ENCODE measurements around the gene SLFNL1.

SLFNL1 gene

DNA sequence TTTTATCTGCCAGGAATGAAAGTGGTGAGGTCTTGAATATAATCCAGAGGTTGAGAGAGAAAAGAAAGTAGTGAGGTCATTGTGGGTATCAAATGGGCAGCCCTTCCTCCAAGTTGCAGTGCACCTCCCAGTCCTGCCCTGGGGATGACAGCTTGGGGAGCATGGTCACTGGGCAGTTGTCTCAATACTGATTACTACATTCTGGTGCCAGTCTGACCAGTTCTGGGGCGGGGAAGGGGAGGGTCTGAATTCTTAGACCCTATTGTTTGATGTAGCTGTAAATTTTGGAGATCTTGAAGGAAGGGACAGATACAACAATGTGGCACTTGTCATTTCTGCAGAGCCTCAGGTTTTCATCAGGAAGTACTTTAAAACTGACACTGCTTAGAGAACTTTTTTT, 11.2 kb downstream of the SLFNL1 start:
- Histone ChIP-seq H3K9me3 (ENCODE audit: control insufficient read depth, low read length) (no peaks in the 10 kb centered on the region), H3K4me1 (ENCODE audit: control insufficient read depth, insufficient read depth, low read length) (no peaks in the 10 kb centered on the region), H3K27me3 (ENCODE audit: control insufficient read depth, insufficient read depth, low read length, poor library complexity, severe bottlenecking) (no peaks in the 10 kb centered on the region), H3K36me3 (ENCODE audit: control insufficient read depth, insufficient read depth, low read length) (peaks cover 63% of the 10 kb centered on the region), H3K27ac (ENCODE audit: insufficient read depth, low read depth, low read length, poor library complexity, severe bottlenecking) (no peak overlapping the region), H3K4me3 (ENCODE audit: insufficient read depth, low read depth, low read length) (no peak overlapping the region)
- WGBS, 2 experiments: 94 to 98% methylated on average over 1 of the region's 1 CpG

GRCh38 chr1:41009466-41009865, 12.1 kb downstream of the SLFNL1 start:
- H3K4me3 ChIP-seq (ENCODE audit: insufficient read depth, low read depth, low read length): no peak overlapping the region
- no peak overlapping the region for H3K27ac ChIP-seq (ENCODE audit: insufficient read depth, low read depth, low read length, poor library complexity, severe bottlenecking)
- peaks cover 66% of the 10 kb centered on the region for H3K36me3 ChIP-seq (ENCODE audit: control insufficient read depth, insufficient read depth, low read length)
- H3K27me3 ChIP-seq (ENCODE audit: control insufficient read depth, insufficient read depth, low read length, poor library complexity, severe bottlenecking): no peaks in the 10 kb centered on the region
- 95% methylated on average over 8 of the region's 8 CpGs for WGBS, 2 experiments
- no peaks in the 10 kb centered on the region for H3K4me1 ChIP-seq (ENCODE audit: control insufficient read depth, insufficient read depth, low read length)
- H3K9me3 ChIP-seq (ENCODE audit: control insufficient read depth, low read length): no peaks in the 10 kb centered on the region

DNA sequence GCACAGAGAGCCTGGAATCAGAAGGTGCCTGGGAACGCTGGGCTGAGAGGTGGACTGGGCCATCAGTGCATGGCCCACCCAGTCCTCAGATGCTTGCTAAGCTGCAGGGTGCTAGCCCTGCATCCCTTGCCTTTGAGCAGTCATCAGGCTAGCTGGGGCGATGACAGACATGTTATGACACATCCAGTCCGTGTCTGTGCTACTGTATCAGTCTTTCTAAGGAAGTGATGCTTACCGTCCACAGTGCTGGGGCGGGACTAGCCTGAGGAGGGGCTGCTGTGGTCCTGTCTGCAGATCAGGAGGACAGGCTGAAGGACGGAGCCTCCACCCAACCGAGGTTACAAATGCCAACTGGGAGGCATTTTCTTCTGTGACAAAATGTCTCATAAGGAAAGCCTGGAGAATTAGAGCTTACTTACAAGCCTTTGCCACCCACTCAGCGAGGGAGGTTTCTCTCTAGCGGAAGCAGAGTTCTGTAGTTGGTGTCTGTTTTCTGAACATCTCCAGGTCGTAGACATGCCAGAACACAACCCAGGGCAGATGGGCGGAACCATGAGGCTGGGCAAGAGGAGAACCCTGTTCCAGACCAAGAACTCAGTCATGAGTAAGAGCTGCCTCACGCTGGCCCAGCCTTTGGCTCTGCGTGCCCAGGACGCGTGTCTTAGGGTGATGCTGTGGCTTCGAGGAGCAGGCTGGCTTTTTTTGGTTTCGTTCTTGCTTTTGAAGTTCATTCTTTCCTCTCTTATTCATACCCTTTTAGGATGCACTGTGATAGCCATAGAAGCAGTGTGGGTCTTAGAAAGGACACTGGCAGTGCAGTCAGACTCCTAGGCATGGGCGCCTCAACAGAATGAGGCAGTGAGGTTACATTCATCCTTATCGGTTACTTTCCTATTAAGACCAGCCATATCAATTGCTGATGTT, 14.3 kb downstream of the SLFNL1 start:
- Histone ChIP-seq H3K9me3 (ENCODE audit: control insufficient read depth, low read length) (no peaks in the 10 kb centered on the region), H3K27me3 (ENCODE audit: control insufficient read depth, insufficient read depth, low read length, poor library complexity, severe bottlenecking) (no peaks in the 10 kb centered on the region), H3K27ac (ENCODE audit: insufficient read depth, low read depth, low read length, poor library complexity, severe bottlenecking) (no peak overlapping the region), H3K4me1 (ENCODE audit: control insufficient read depth, insufficient read depth, low read length) (no peaks in the 10 kb centered on the region), H3K36me3 (ENCODE audit: control insufficient read depth, insufficient read depth, low read length) (peaks cover 70% of the 10 kb centered on the region), H3K4me3 (ENCODE audit: insufficient read depth, low read depth, low read length) (no peak overlapping the region)
- 95 to 97% methylated on average over 19 of the region's 19 CpGs for WGBS, 2 experiments

GRCh38 chr1:41005876-41006275, 15.6 kb downstream of the SLFNL1 start:
- Histone ChIP-seq H3K9me3 (ENCODE audit: control insufficient read depth, low read length) (no peaks in the 10 kb centered on the region), H3K27ac (ENCODE audit: insufficient read depth, low read depth, low read length, poor library complexity, severe bottlenecking) (no peak overlapping the region), H3K36me3 (ENCODE audit: control insufficient read depth, insufficient read depth, low read length) (peaks cover 70% of the 10 kb centered on the region), H3K4me3 (ENCODE audit: insufficient read depth, low read depth, low read length) (no peak overlapping the region), H3K27me3 (ENCODE audit: control insufficient read depth, insufficient read depth, low read length, poor library complexity, severe bottlenecking) (no peaks in the 10 kb centered on the region), H3K4me1 (ENCODE audit: control insufficient read depth, insufficient read depth, low read length) (no peaks in the 10 kb centered on the region)
- 94 to 95% methylated on average over 5 of the region's 5 CpGs for WGBS, 2 experiments

GRCh38 chr1:41003640-41004220, 17.8 kb downstream of the SLFNL1 start:
- WGBS, 2 experiments: 91 to 92% methylated on average over 11 of the region's 11 CpGs
- H3K9me3 ChIP-seq (ENCODE audit: control insufficient read depth, low read length): no peaks in the 10 kb centered on the region
- no peaks in the 10 kb centered on the region for H3K4me1 ChIP-seq (ENCODE audit: control insufficient read depth, insufficient read depth, low read length)
- H3K27me3 ChIP-seq (ENCODE audit: control insufficient read depth, insufficient read depth, low read length, poor library complexity, severe bottlenecking): no peaks in the 10 kb centered on the region
- H3K4me3 ChIP-seq (ENCODE audit: insufficient read depth, low read depth, low read length): no peak overlapping the region
- H3K36me3 ChIP-seq (ENCODE audit: control insufficient read depth, insufficient read depth, low read length): peaks cover 62% of the 10 kb centered on the region
- no peak overlapping the region for H3K27ac ChIP-seq (ENCODE audit: insufficient read depth, low read depth, low read length, poor library complexity, severe bottlenecking)

DNA sequence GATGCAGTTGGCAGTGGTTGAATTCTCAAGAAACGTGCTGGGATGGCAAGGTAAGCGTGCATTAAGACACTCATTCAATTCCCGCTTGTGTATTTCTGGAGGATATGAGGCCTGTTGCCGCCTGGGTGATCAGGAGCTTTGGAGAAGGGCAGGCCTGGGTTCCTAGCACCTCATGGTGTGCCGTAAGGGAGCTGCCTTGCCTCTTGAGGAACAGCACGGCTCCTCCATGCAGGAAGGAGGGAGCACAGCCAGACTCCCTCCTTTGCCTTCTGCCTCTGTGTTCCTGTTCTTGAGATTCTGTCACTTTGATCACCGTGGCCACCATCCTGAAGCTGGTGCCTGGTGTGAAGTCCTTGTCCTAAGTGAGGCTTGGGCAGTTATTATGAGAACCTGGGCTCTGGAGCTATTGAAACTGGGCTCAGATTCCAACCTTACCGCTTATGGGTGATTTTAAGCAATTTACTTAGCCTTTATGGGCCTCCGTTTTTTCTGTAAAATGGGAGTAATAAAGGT, 18.3 kb downstream of the SLFNL1 start:
- Histone ChIP-seq H3K27ac (ENCODE audit: insufficient read depth, low read depth, low read length, poor library complexity, severe bottlenecking) (no peak overlapping the region), H3K36me3 (ENCODE audit: control insufficient read depth, insufficient read depth, low read length) (peaks cover 62% of the 10 kb centered on the region), H3K9me3 (ENCODE audit: control insufficient read depth, low read length) (no peaks in the 10 kb centered on the region), H3K4me3 (ENCODE audit: insufficient read depth, low read depth, low read length) (no peak overlapping the region), H3K27me3 (ENCODE audit: control insufficient read depth, insufficient read depth, low read length, poor library complexity, severe bottlenecking) (no peaks in the 10 kb centered on the region), H3K4me1 (ENCODE audit: control insufficient read depth, insufficient read depth, low read length) (no peaks in the 10 kb centered on the region)
- 93 to 96% methylated on average over 9 of the region's 9 CpGs for WGBS, 2 experiments

DNA sequence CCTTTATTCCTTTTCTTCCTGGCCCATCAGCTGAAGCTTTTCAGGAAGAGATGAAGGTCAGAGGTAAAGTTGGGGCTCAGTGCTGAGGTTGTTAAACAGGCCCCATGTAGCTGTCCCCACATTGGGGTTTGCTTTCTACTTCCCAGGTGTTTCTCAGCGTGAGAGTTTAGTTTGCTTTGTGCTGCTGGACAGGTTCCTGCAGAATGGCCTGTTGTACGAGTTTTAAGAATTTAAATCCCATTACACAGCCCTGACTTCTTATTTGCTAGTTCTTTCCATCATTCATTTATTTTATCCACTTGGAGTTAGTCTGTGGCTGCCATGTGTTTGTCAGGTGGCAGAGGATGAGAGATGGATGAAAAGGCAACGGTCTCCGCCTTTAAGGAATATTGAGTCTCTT, 22.9 kb downstream of the SLFNL1 start:
- Histone ChIP-seq H3K36me3 (ENCODE audit: control insufficient read depth, insufficient read depth, low read length) (peaks cover 56% of the 10 kb centered on the region), H3K27me3 (ENCODE audit: control insufficient read depth, insufficient read depth, low read length, poor library complexity, severe bottlenecking) (no peaks in the 10 kb centered on the region)

DNA sequence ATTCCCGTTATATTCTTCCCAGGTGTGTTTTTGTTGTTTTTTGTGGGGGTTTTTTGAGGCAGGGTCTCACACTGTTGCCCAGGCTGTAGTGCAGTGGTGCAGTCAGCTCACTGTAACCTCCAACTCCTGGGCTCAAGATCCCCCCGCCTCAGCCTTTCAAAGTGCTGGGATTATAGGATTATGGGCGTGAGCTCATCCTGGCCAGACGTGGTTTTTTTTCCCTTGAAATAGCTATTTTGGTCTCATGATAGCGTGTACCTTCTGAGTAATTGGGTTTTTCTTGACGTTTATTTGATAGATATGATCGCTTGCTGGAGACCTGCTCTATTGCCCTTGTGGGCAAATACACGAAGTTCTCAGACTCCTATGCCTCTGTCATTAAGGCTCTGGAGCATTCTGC, 24.4 kb downstream of the SLFNL1 start:
- H3K27me3 ChIP-seq (ENCODE audit: control insufficient read depth, insufficient read depth, low read length, poor library complexity, severe bottlenecking): no peaks in the 10 kb centered on the region
- peaks cover 62% of the 10 kb centered on the region for H3K36me3 ChIP-seq (ENCODE audit: control insufficient read depth, insufficient read depth, low read length)
- no peak overlapping the region for H3K4me3 ChIP-seq (ENCODE audit: insufficient read depth, low read depth, low read length)
- H3K27ac ChIP-seq (ENCODE audit: insufficient read depth, low read depth, low read length, poor library complexity, severe bottlenecking): no peak overlapping the region
- no peaks in the 10 kb centered on the region for H3K9me3 ChIP-seq (ENCODE audit: control insufficient read depth, low read length)
- WGBS, 2 experiments: 92 to 96% methylated on average over 8 of the region's 8 CpGs
- no peaks in the 10 kb centered on the region for H3K4me1 ChIP-seq (ENCODE audit: control insufficient read depth, insufficient read depth, low read length)

More for the DNA sequence above, 22.9 kb downstream of the SLFNL1 start:
- 95 to 98% methylated on average over 4 of the region's 4 CpGs for WGBS, 2 experiments
- H3K27ac ChIP-seq (ENCODE audit: insufficient read depth, low read depth, low read length, poor library complexity, severe bottlenecking): no peak overlapping the region
- no peaks in the 10 kb centered on the region for H3K9me3 ChIP-seq (ENCODE audit: control insufficient read depth, low read length)
- no peaks in the 10 kb centered on the region for H3K4me1 ChIP-seq (ENCODE audit: control insufficient read depth, insufficient read depth, low read length)
- no peak overlapping the region for H3K4me3 ChIP-seq (ENCODE audit: insufficient read depth, low read depth, low read length)

GRCh38 chr1:40989066-40989465, 32.5 kb downstream of the SLFNL1 start:
- WGBS, 2 experiments: 94 to 95% methylated on average over 5 of the region's 5 CpGs
- Histone ChIP-seq H3K27ac (ENCODE audit: insufficient read depth, low read depth, low read length, poor library complexity, severe bottlenecking) (no peak overlapping the region), H3K27me3 (ENCODE audit: control insufficient read depth, insufficient read depth, low read length, poor library complexity, severe bottlenecking) (no peaks in the 10 kb centered on the region), H3K9me3 (ENCODE audit: control insufficient read depth, low read length) (no peaks in the 10 kb centered on the region), H3K4me1 (ENCODE audit: control insufficient read depth, insufficient read depth, low read length) (no peaks in the 10 kb centered on the region), H3K36me3 (ENCODE audit: control insufficient read depth, insufficient read depth, low read length) (peaks cover 89% of the 10 kb centered on the region), H3K4me3 (ENCODE audit: insufficient read depth, low read depth, low read length) (no peak overlapping the region)

DNA sequence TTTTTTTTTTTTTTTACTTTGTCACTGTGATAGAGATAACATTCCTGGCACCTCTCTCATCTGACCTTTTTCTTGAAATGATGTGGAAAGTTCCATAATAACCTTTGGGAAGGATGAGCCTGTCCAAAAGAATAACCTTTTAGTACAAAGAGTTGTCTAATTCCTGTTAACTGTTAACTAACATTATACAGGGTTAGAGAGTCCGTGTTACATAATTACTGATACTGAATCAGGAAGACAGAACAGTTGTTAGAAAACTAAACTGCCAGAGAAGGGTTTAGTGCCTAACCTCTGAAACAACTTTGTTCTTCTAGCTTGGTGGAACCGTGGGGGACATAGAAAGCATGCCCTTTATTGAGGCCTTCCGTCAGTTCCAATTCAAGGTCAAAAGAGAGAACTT, 33.2 kb downstream of the SLFNL1 start:
- Histone ChIP-seq H3K4me3 (ENCODE audit: insufficient read depth, low read depth, low read length) (no peak overlapping the region), H3K4me1 (ENCODE audit: control insufficient read depth, insufficient read depth, low read length) (no peaks in the 10 kb centered on the region), H3K27me3 (ENCODE audit: control insufficient read depth, insufficient read depth, low read length, poor library complexity, severe bottlenecking) (no peaks in the 10 kb centered on the region), H3K27ac (ENCODE audit: insufficient read depth, low read depth, low read length, poor library complexity, severe bottlenecking) (no peak overlapping the region), H3K36me3 (ENCODE audit: control insufficient read depth, insufficient read depth, low read length) (peaks cover 88% of the 10 kb centered on the region), H3K9me3 (ENCODE audit: control insufficient read depth, low read length) (no peaks in the 10 kb centered on the region)
- 97 to 98% methylated on average over 3 of the region's 3 CpGs for WGBS, 2 experiments
